Limb (tissue), 2 donors: ENCODE results near the gene USP11.

Source experiments
- DNase-seq, 2 donors: peaks; one replicate each; pipeline ENCODE4 v3.0.0-alpha.2; 2016; ENCODE audit errors: extremely low spot score in 2 of 2

Gene USP11

DNA sequence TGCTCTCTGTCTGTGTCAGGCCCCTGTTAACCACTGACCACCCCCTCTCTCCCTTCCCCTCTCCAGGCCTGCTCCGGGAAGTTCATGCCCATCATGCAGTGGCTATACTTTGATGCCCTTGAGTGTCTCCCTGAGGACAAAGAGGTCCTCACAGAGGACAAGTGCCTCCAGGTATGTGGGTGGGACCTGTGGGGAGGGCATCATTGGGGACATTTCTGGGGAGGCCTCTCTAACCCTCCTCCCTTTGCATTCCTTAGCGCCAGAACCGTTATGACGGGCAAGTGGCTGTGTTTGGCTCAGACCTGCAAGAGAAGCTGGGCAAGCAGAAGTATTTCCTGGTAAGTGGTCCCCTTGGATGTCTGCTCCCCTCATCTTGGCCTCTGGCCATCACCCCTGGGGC, 29.9 kb upstream of the USP11 start:
- no peak for DNase-seq

DNA sequence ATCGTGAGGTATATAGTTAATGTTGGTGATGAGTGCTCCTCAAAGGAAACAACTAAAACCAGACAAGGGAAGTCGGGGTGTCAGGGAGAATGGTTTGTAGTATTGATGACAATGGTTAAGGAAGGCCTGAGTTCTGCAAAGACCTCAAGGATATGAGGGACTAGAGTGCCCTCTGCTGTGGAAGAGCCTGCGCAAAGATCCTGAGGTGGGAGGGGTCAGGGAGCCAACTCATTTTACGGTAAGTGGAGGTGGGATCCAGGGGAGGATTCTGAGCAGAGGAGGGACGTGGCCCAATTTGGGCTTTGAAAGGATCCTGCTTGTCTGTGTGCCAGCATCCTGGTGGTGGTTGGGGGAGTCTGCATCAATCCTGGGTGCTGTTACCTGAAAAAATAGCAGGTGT, 27.8 kb upstream of the USP11 start:
- DNase-seq = no peak

DNA sequence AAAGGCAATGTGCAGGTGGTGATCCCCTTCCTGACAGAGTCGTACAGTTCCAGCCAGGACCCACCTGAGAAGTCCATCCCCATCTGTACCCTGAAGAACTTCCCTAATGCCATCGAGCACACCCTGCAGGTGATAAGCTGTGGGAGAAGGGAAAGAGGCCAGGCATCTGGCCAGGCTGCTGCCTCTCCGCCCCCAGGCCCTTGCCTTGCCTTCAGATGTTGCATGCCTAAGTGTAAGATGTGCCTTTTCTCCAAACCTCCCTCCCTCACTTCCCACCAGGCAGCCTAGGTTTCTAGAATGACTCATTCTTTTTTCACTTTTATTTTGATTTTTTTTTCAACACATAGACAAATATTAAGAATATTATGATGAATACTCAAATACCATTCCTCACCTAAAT, 26.5 kb upstream of the USP11 start:
- no peak for DNase-seq

DNA sequence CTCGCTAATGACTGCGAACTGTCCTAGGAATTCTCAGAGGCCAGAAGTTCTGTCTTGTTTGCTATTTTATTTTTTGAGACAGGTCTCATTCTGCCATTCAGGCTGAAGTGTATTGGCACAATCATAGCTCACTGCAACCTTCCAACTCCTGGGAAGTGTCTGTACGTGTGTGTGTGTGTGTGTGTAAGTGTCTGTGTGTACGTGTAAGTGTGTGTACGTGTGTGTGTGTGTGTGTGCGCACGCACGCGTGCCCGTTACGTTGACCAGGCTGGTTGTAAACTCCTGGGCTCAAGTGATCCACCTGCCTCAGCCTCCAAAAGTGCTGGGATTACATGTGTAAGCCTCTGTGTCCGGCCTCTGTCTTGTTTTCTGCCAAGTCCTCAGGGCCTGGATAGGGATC, 24.7 kb upstream of the USP11 start:
- DNase-seq = no peak

DNA sequence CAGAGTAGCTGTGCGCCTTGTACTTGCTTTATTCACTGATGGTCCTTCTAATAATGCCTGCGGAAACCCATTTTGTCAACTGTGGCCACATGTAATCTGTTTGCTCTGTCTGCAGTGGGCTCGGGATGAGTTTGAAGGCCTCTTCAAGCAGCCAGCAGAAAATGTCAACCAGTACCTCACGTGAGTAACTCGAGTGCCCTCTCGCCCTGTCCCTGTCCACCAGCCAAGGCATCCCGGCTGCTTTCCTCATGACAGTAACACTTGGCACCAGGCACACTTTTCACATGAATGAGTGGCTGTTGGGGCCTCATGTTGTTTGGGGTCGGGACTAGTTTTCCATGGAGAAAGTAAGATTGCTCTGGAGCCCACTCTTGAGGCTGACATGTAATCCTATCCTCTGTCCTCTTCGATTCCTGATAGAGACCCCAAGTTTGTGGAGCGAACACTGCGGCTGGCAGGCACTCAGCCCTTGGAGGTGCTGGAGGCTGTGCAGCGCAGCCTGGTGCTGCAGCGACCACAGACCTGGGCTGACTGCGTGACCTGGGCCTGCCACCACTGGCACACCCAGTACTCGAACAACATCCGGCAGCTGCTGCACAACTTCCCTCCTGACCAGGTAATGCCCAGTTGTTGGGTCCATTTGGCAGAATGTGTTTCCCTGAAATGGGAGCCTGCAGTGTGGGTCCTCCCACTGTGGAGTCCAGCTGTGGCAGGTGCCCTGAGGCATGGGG, 23.1 kb upstream of the USP11 start:
- no peak for DNase-seq

DNA sequence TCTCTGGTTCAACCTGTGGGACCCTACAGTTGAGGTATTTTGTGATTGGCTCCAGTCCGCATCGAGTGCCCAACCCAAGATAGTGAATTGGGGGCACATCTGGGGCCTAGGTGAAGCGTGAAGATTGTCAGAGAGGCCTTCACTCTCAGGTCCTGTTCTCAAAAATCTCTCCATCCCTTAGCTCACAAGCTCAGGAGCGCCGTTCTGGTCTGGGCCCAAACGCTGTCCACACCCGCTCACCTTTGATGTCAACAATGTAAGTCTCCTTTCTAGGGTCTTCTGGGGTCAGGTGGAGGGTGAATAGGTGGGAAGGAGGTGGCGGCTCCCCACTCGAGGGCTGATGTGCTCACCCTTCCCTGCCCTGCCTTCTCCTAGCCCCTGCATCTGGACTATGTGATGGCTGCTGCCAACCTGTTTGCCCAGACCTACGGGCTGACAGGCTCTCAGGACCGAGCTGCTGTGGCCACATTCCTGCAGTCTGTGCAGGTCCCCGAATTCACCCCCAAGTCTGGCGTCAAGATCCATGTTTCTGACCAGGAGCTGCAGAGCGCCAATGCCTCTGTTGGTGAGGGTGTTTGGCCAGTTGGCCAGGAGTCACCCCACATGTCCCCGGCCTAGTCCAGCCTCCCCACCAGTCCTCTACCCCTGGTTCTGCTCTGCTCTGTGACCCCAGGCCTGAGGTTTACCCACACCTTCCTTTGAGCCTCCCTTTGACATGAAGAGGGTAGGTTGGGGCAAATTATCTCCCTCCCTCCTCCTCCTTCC, 22.0 kb upstream of the USP11 start:
- DNase-seq = no peak

DNA sequence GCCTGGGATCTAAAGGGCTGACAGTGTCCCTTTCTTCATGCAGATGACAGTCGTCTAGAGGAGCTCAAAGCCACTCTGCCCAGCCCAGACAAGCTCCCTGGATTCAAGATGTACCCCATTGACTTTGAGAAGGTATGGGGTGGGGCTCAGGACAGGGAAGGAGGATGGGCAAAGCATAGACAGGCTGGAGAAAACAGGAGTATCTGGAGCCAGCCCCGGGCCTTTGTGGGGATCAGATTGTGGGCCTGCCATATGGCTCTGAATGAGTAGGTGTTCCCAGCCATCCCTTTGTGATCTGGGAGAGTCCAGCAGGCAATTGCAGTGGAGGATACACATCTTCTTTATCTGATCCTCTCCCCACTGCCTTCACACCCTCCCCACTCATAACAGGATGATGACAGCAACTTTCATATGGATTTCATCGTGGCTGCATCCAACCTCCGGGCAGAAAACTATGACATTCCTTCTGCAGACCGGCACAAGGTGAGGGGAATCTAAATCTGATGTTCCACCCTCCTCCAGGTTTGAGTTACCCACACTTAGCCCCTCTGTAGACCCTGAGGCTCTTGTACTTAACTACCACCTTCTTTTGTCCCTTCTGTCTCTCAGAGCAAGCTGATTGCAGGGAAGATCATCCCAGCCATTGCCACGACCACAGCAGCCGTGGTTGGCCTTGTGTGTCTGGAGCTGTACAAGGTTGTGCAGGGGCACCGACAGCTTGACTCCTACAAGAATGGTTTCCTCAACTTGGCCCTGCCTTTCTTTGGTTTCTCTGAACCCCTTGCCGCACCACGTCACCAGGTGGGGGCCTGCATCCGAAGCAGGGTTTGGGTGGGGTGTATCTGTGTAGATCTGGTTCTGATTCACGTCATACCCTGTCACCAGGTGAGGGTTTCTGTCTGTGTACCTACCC, 20.2 kb upstream of the USP11 start:
- no peak for DNase-seq

DNA sequence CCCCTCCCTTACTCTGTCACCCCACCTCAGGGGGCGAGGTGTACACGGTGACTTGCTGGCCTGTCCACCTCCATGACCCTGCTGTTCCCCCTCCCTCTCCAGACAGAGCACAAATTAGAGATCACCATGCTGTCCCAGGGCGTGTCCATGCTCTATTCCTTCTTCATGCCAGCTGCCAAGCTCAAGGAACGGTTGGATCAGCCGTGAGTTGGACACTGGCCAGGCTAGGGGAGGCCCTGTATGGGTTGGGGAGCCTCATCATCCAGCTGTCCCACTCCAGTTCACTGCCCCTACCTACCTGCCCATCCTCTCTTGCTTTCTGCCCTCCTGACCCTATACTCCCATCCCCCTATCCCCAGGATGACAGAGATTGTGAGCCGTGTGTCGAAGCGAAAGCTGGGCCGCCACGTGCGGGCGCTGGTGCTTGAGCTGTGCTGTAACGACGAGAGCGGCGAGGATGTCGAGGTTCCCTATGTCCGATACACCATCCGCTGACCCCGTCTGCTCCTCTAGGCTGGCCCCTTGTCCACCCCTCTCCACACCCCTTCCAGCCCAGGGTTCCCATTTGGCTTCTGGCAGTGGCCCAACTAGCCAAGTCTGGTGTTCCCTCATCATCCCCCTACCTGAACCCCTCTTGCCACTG, 18.3 kb upstream of the USP11 start:
- DNase-seq = no peak

DNA sequence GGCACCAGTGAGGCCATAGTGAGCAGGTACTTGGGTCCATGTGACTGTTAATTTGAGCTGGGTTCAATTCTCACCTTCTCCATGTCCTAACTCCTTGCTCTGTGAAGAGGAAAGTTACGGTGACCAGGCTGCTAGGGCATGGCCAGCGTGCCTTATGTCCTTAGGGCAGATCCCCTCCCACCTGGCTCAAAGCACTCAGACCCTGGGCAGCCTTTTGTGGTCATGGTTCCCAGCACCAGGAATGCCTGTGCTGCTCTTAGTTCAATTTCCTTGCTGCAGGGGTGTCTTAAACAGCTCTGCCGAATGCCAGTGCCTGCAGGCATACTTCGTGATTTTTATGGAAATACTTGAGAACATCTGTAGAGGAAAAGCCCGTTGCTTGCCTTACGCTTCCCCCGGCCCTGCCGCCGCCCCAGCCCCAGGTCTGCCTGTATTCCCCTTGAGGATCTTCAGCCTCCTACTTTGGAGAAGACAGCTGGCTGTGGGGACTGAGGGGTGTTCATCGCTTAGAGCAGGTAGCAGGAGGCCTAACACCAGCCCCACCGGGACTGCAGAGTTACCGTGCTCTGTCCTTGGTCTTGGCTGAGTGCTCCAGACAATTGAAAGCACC, 17.4 kb upstream of the USP11 start:
- DNase-seq = no peak

DNA sequence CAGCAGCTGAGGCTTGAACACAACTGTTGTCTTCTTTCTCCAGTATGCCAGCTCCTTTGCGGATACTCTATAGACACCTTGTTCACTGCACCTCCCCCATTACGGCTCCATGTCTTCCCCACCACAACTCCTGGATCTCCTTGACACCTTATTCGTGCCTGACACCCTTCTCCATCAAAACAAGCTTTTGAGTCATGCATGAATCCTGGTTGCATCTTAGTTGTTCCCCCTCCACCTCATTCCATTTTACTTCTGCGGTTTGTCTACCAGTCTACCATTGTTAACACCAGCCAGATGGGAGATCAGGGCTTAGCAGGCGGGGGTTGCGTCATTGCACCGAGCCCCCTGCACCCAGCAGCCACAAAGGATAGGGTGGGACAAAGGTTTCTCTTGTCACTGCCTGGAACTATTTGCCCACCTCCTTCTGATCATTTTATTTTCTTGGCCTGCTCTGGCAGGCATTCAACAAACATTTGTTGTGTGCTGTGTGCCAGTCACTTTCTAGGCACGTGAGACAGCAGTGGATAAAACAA, 16.4 kb upstream of the USP11 start:
- no peak for DNase-seq

DNA sequence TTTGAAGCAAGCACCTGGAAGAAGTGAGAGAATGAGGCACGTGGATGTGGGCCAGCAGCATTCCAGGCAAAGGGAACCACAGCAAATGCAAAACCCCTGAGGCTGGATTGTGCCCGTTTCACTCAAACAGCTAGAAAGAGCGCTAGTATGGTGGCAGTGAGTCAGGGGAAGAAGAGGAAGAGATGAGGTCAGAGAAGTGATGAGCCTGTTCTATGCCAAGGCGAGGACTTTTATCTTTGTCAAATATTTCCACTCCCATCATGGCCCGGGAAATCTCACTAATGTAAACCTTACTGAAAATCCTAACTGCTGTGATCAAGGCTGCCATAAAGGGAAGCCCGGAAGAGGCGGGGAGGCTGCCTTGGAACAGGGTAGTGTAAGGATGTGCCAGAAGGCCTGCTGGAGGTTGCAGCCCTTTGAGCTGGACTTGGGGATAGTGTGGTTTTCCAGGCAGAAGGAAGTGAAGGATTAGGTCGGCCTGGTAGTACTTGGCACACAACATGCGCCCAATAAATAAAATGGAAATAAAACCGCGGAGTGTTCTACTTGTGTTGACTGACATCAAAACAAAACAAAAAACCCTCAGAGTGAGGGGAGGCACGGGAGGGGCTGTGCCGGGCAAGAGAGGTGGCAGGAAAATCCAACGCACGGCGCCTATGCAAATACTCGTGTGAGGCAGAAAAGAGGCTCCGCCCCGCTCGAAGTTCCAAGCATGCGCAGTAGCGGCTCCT, 15.5 kb upstream of the USP11 start:
- DNase-seq = peak in 1 of 2 donors; percentile 37

DNA sequence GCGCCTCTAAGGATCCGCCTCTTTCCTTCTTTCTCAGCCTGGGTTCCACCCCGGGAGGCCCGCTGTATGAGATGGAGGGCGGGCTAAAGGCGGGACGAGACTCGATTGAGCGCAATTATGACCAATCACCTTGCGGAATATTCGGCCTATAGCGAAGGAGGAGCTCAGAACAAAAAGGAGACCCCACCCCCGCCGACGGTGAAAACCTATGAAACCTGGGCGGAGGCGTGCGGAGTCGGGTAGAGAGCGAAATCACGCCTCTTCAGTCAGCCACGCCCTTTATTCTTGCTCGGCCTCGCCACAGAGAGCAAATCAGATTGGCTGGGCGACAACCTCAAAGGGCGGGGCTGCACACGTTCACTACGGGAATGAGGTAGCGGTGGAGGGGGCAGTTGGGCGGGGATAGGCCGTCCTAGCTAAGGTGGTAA, 14.9 kb upstream of the USP11 start:
- DNase-seq = peak; percentile 94

DNA sequence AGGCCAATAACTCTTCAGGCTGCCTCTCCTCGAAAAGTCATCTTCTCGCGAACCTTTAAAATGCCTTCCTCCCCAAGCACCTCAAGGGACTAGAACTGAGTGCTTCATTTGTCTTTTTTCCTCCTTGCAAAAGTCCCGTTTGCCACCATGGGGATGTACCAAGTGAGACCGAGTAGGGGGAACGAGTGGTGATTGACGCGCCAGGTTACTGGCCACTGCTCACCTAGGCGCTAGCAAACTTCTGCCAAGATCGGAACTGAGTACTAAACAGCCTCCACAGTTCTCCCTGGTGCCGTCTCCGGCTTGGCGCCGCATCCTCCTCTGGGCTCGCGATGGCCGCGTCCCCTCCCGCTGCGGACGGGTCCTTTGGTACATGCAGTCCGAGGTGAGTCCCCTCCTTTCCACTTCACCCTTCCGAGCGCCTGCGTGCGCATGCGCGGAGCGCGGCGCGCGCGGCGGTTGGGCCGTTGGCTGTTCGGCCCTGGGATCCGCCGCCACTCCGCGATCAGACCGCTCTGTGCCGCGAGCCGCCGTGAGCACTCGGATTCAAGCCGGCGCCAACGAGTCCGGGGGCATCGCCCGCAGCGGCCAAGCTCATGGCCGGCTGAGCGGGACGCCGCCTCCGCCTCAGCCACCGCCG, 14.4 kb upstream of the USP11 start, which contains the start of gene CDK16:
CDK16 (plus strand) TSS at position 402 of the 640 bp plus-strand sequence. CDS start 4,877 bp downstream, outside the sequence.
- peak in 1 of 2 donors; percentile 86 for DNase-seq

DNA sequence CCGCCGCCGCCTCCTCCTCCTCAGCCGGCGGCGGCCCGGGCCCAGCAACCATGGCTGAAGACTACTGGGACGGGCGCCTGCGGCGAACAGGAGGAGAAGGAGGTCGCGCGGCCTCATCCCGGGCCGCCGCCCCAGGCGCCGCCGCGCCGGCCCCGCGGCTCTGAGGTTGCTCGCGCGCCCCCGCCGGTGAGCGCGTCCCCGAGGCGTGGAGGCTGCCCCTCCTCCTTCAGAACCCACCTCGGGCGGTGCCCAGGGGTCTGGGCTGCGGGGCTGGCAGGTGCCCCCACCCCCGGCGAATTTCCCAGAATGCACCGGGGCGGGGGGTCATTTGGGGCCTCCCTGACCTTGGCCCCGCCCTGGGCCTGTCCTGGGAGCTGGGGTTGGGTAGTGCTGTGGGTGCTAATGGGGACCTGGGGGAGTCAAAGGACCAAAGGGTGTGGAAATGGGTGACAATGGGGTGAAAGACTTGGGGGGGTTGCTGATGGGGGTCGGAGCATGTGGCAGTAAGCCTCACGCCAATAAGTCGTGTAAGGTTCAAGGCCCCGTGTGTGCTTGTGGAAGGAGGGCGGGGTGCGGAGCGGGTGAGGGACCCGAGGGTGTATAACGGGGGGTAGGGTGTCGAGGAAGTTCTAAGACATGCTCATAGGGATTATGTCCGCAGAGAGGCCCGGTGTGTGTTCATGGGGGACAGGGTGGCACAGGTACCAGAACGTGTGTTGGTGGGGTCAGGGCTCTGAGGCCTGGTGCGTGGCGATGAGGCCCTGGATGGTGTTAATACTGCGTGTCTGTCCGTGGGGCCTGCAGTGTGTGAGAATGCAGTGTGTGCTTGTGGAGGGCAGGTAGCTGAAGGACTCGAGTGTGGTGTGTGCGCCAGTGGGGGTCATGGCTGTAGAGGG, 13.6 kb upstream of the USP11 start:
- peak in 1 of 2 donors; percentile 66 for DNase-seq

DNA sequence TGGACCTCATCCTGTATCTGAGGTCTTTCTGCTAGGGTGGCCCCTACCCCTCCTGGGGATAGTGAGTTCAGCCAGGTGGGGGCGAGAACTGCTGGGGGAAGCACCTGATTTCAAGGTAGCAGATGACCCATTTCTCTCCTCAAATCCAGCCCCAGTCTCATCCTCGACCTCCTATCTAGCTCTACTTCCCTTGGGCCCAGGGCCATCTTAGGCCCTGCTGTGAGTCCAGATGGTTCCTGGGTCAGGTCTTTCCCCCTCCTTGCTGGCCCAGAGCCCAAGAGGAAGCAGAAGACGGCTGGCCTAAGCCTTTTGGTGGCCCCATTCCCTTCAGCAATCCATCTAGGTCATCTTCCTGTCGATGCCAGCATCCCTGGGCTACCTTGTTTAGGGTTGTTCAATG, 11.1 kb upstream of the USP11 start:
- DNase-seq = no peak

DNA sequence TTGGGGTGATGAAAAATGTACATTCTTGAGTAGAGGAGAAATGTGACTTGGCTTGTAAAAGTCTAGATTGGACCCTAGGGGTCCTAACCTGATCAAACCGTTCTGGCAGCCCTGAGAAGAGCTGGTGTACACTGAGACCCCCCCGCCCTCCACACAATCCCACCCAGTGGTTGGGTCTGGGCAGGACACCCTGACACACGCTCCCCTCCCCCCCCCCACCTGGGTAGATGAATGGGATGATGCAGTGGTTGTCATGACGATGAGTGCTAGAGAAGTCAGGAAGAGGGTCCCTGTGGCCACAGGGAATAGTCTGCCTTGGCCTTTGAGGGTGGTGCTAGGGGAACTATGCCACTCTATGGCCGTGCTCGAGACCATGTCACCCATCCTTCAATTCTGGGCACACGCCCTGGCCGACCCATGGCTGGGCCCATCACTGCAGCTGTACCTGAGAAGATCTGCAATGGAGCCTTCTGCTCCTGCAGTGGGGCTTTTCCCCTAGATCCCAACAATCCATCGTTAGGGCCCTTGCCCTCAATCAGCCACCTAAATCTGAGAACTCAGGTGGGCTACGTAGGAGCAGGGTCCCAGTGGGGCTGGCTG, 10.0 kb upstream of the USP11 start:
- DNase-seq = no peak

DNA sequence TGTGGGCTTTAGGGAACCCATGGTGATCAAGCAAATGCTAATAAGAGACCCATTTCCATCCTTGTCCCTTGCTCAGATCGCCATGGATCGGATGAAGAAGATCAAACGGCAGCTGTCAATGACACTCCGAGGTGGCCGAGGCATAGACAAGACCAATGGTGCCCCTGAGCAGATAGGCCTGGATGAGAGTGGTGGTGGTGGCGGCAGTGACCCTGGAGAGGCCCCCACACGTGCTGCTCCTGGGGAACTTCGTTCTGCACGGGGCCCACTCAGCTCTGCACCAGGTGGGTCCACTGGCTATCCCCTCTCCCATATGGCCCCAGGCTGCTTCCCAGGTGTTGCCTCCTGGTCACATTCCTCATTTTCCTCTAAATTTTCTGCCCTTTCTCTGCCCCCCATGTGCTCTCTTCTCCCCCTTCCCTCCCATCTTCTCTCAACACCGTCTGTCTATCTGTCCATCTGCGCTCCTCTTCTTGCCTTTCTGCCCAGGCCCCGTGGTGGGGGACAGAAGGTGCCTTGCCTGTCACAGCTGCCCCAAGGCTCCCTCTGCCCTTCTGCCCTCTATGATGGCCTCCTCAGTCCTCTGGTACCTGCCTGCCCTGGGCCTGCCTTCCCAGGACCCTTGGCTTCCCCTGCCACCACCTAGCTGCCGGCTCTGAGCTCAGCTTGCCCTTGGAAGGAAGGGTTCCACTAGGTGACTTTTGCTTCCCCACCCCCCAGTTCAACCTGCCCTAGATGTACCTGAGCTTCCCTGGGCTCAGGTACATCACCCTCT, 9.1 kb upstream of the USP11 start:
- no peak for DNase-seq
